Central memory CD4-positive, alpha-beta T cell (primary cell): ENCODE measurements around the gene TMC5.

Source experiments
- DNase-seq: peaks from one replicate; pipeline ENCODE4 v3.0.0; 2022

TMC5 gene

DNA sequence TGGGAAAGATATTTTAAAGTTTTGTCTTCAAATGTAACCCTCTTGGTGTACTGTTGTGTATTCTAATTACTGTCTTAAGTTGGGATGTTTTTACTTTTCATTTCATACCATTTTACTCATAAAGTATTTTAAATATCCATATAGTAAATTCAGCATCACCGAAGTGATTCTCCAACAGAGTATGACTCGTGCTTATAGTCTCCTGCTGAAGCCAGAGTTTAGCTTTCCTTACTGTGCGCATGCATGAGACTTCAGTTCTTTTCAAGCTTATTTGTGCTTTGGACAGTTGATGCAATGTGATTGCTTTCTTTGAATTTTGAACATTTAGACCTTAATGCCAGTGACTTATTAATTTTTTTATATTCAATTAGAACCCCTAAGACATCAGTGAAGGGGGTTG, 130.5 kb downstream of the TMC5 start:
- DNase-seq = no peak
